ENCODE measurements around the gene PTPRE. TPM values are rescaled to one million over a fixed set of nuclear protein-coding genes. Genes with fewer than 3 reads are reported as not detected.

Gene PTPRE
- total and polyA plus RNA-seq, 10 of the 15 experiments (the other 5 are each of a cell fraction or from before 2014, with no cell fraction given): 2.9 to 7.6 (median 5.8) TPM

GRCh38 chr10:128072941-128073645 is 166.2 kb downstream of the PTPRE start:
- WGBS (ENCODE audit: insufficient coverage, insufficient replicate concordance, low lambda C conversion rate, missing lambda C conversion rate): 90% methylated on average over 14 of the region's 14 CpGs
- TF ChIP-seq CHD2 (IDR thresholded peaks at IDR 0.05; ENCODE audit: borderline replicate concordance, low read depth, low read length) (no peak), GATAD2B (conservative IDR thresholded peaks at IDR 0.05; ENCODE audit: low read depth) (no peak), POU2F2 (IDR thresholded peaks at IDR 0.05; ENCODE audit: borderline replicate concordance, low read depth, low read length) (no peak), ZBED1 (IDR thresholded peaks at IDR 0.05; ENCODE audit: borderline replicate concordance) (no peak)
- in situ Hi-C loops (cut with MboI) (loop anchor here (5.0 kb wide), 1 partner anchor 41 kb away; no protein-coding TSS in a partner anchor), intact Hi-C loops (cut with micrococcal nuclease; ENCODE audit: unreplicated experiment) (no loop called here)
- SMC1A ChIA-PET (ENCODE audit: uncharacterized antibody, unreplicated experiment): interaction anchor here (0.8 to 5.5 kb wide), 4 partner anchors 23 to 57 kb away, joined by 3 to 128 read pairs (median 7); no protein-coding TSS in a partner anchor
- H3K27ac ChIP-seq (ENCODE audit: control insufficient read depth, insufficient read depth): no peak overlapping the region
- FAIRE-seq (no peak), ATAC-seq (no peak), DNase-seq (ENCODE audit: low read depth, low spot score) (no peak)
- H3K79me2 ChIP-seq (ENCODE audit: control insufficient read depth, insufficient read depth, low read length): no peaks in the 10 kb centered on the region
- POLR2A ChIA-PET: no interaction called here
- no peak overlapping the region for H3K4me2 ChIP-seq (ENCODE audit: control insufficient read depth, insufficient read depth)
- H3K36me3 ChIP-seq (ENCODE audit: control insufficient read depth in 2 of 2, insufficient read depth in 2 of 2, low read length in 1 of 2): peaks cover 0 to 6% of the 10 kb centered on the region in 2 experiments; a peak in 3 of 4 replicates
- no peak overlapping the region for H3K4me3 ChIP-seq
- H3K4me1 ChIP-seq (ENCODE audit: control insufficient read depth, insufficient read depth, low read length): no peaks in the 10 kb centered on the region
- CTCF ChIA-PET: interaction anchor here (1.1 to 9.4 kb wide), 3 partner anchors 11 to 79 kb away, joined by 3 to 277 read pairs (median 5); no protein-coding TSS in a partner anchor
- H3K9ac ChIP-seq (ENCODE audit: control insufficient read depth, insufficient read depth, low read length): no peak overlapping the region
- RAD21 ChIA-PET (ENCODE audit: unreplicated experiment): no interaction called here
- H4K20me1 ChIP-seq (ENCODE audit: control insufficient read depth, insufficient read depth): no peaks in the 10 kb centered on the region
- no peaks in the 10 kb centered on the region for H3K27me3 ChIP-seq (replicated peaks in 1 of 2; ENCODE audit: control insufficient read depth in 2 of 2, insufficient read depth in 2 of 2, low read length in 1 of 2)
- BruUV-seq (replicated peaks): no TSS peak
- H3K9me3 ChIP-seq (replicated peaks; ENCODE audit: control insufficient read depth, insufficient read depth, low read length): no peaks in the 10 kb centered on the region
- no peak overlapping the region for H2AFZ ChIP-seq (ENCODE audit: control insufficient read depth, low read depth, low read length)

- ChIA-PET CTCF (interaction anchor here (9.4 kb wide), 1 partner anchor 39 kb away, joined by 277 read pairs; no protein-coding TSS in a partner anchor), POLR2A (no interaction called here)
- FAIRE-seq: no peak
Observed at GRCh38 chr10:128073890-128074289, 167.0 kb downstream of the PTPRE start.

More at GRCh38 chr10:128073890-128074289, 167.0 kb downstream of the PTPRE start:
- 95% methylated on average over 2 of the region's 2 CpGs for WGBS (ENCODE audit: insufficient coverage, insufficient replicate concordance, low lambda C conversion rate, missing lambda C conversion rate)
- DNase-seq (ENCODE audit: low read depth, low spot score): no peak
- Histone ChIP-seq H2AFZ (ENCODE audit: control insufficient read depth, low read depth, low read length) (no peak overlapping the region), H3K4me1 (ENCODE audit: control insufficient read depth, insufficient read depth, low read length) (no peaks in the 10 kb centered on the region), H3K79me2 (ENCODE audit: control insufficient read depth, insufficient read depth, low read length) (no peaks in the 10 kb centered on the region), H3K27me3 (replicated peaks in 1 of 2; ENCODE audit: control insufficient read depth in 2 of 2, insufficient read depth in 2 of 2, low read length in 1 of 2) (no peaks in the 10 kb centered on the region), H3K36me3 (ENCODE audit: control insufficient read depth in 2 of 2, insufficient read depth in 2 of 2, low read length in 1 of 2) (peaks cover 0 to 7% of the 10 kb centered on the region in 2 experiments; a peak in 3 of 4 replicates), H3K27ac (ENCODE audit: control insufficient read depth, insufficient read depth) (no peak overlapping the region), H4K20me1 (ENCODE audit: control insufficient read depth, insufficient read depth) (no peaks in the 10 kb centered on the region), H3K4me2 (ENCODE audit: control insufficient read depth, insufficient read depth) (no peak overlapping the region), H3K4me3 (no peak overlapping the region), H3K9me3 (replicated peaks; ENCODE audit: control insufficient read depth, insufficient read depth, low read length) (no peaks in the 10 kb centered on the region), H3K9ac (ENCODE audit: control insufficient read depth, insufficient read depth, low read length) (no peak overlapping the region)
- no TSS peak for BruUV-seq (replicated peaks)
- TF ChIP-seq RCOR1 (conservative IDR thresholded peaks at IDR 0.05; ENCODE audit: low read depth, low read length) (no peak), MTA2 (IDR thresholded peaks at IDR 0.05; ENCODE audit: low read depth) (no peak)
- RAD21 ChIA-PET (ENCODE audit: unreplicated experiment): interaction anchor here (1.3 kb wide), 1 partner anchor 40 kb away, joined by 6 read pairs; no protein-coding TSS in a partner anchor
- SMC1A ChIA-PET (ENCODE audit: uncharacterized antibody, unreplicated experiment): interaction anchor here (2.2 kb wide), 1 partner anchor 38 kb away, joined by 11 read pairs; no protein-coding TSS in a partner anchor
- no peak for ATAC-seq
- intact Hi-C loops (cut with micrococcal nuclease; ENCODE audit: unreplicated experiment) (no loop called here), in situ Hi-C loops (cut with MboI) (loop anchor here (5.0 kb wide), 1 partner anchor 42 kb away; no protein-coding TSS in a partner anchor)
